GM18870 (cell line): ENCODE data around the gene EMP2.
"Not testable (repeated sequence)": the region's sequence is repeated elsewhere in the genome, so short reads cannot be mapped to it uniquely, and the experiment has no call there.

Source experiments
- ATAC-seq: cut with Tn5 transposase; IDR thresholded peaks from one replicate; pipeline ENCODE4 v1.9.1; 2021; ENCODE audit warnings: moderate library complexity; ENCODE audit not compliant: unreplicated experiment

The EMP2 gene

DNA sequence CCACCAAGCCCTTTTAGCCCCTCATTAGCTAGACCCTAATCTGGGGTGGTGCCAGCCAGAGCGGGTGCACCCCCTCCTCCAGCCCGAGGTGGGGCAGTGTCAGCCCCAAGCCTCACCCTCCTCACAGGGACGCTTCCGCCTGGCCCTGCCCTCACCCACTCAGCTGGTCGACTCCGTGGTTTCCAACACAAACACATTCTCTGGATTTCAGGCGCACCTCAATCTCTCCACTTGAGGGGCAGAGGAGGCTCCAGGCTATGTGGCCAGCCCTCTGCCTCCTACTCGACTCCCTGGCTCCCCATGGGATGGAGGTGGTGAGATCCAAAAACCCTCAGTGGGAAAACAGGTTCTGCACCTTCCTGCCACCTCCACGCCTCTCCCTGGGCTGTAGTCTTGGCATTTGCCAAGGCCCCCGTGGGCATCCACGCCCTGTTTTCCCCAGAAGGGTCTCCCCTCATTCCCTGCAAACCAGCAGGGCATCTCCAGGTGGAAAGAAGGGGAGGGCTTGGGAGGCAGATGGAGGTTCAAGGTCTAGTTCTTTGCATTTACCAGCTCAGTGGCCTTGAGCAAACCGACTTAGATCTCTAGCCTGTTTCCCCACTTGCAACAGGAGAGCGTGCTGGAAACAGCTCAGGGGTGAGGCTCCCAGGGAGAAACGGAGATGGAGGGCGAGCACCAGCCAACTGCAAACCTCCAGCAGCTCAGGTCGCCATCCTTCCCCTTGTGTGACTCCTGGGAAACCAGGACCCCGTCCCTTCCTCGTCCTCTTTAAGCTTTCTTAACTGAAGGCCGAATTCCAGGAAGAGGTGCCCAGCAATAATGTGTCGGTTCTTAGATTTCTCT is 1.7 kb downstream of the EMP2 start:
- no peak for ATAC-seq

DNA sequence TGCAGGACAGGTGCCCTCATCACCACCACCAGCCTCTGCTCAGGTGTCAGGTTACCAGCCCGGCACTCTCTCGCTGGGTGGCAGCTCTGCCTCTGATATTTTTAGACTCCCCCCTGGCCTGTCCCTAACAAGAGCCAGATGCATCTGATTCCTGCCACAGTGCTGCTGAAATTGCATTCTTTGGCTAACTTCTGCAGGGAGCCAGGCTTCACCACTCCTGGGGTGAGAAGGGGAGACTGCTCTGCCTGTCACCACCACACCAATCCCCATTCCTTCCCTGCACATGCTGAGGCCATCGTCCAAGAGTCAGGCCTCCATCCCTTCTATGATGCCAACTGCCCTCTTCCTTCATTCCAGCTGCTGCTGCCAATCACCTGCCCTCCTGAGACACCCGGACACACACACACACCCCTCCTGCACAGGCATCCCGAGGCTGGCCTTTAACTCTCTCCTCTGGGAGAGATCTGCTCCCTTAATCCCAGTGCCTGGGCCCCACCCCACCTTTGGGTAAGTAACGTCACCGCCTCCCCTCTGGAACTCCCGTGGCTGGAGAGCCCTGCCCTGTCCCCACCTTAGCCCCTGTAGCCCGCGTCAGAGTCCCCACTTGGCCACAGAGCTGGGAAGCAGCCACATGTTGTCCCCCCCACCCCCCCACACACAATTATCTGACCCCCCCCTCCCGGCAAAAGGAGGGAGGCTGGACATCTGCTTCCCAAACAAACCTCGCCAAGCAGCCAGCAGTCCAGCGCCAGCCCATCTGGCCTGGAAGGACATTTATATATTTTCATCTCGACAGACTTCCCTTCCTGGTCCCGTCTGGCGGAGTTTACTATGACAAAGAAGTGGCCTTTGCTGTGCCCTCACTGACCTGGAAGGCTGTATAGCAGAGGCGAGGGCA is 2.8 kb downstream of the EMP2 start:
- ATAC-seq, result no peak

DNA sequence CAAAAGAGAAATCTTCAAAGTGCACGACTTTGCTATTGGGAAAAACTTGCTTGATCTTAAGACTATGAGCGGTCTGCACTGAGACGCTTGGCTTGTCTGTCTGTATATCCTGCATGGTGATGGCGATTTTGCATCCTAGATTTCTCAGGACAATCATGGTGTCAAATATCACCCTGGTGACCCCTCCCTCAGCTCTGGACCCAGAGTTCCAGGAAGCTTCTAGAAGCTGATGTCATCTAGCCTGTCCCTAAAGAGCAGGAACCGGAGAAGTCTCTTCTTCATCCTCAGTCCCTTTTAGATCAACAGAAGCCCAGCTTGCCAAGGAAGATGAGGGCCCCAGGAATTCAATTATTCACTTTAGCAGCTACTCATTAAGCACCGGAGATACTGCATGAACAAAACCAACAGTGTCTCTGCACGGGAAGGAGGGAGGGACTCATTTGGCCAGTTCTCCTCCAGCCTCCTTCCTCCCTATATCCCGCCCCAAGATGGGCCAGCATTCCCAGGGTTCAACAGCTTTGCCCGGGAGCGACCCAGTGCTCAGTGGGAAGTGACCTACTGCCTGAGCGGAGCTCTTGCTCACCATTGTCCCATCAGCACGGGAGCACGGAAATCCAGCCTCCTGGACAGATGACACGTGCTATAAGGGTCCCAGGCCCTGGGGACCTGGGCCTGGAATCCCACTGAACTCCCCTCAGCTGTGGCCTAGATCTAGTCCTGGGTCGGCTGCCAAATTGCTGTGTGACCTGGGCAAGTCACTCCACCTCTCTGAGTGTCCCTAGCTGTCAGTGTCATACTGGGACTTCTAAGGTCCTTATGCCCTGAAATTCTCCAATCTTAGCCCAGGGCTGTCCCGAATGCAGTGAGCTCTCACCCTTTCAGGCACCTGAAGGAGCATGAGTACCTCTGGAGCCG is 3.8 kb downstream of the EMP2 start:
- no peak for ATAC-seq

DNA sequence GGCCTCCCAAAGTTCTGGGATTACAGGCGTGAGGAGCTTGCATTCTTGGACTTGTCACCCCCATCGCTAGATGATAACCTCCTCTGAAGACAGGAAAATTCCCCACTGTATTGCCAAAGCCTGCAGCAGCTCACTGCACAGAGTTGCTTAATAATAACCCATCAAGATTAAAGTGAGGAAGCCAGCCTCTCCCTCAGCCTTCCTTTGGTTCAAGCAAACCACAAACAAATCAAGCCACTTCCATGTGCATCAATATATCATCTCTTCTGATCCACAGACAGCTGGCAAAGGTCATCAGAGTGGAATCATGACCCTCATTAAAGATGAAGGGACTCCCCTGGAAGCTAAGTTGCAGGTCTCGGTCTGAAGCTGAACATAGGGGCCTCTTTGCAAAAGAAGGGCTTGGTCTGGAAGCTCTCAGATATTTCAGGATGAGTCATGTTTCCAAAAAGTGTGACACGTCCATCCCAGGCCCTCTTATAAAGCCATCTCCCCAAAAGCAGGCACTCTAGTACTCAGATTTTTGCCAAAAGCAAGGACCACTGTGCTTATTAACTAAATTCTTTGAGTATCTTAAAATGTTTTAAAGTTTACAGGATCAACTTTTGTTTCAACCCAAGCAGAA is 4.8 kb downstream of the EMP2 start:
- no peak for ATAC-seq

DNA sequence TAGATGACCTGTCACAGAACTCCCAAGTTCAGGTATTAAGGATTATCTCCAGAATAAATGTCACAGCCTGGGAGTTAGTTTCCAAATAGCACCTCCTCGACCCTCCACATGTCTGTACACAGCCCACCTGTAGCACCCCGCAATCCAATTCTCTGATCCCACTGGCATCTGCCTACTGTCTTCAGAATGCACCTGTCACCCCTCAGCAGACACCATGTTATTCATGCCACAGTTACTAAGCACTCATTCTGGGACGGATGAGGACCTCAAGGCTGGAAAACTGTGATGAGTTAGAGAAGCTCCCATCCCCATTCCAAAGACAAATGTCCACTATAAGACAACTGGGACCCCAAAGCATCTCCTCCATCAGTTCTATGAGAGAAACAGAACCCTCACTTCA is 7.8 kb downstream of the EMP2 start:
- no peak for ATAC-seq

DNA sequence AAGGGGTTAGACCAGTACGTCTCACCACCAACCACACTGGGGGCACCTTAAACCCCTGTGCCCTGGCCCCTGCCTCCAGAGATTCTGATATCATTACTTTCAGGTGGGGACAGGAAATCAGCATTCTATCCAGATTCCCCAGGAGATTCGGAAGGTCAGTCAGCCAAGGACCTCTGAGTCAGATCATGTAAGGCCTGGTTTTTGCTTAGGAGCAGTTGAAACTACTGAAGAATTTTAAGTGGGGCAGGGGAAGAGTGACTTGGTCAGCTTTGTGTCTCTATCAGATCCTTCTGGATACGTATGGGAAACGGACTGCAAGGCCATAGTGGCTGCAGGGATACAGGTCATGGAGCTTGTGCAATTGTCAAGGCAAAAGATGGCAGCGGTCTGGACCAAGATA is 9.0 kb downstream of the EMP2 start:
- no peak for ATAC-seq

DNA sequence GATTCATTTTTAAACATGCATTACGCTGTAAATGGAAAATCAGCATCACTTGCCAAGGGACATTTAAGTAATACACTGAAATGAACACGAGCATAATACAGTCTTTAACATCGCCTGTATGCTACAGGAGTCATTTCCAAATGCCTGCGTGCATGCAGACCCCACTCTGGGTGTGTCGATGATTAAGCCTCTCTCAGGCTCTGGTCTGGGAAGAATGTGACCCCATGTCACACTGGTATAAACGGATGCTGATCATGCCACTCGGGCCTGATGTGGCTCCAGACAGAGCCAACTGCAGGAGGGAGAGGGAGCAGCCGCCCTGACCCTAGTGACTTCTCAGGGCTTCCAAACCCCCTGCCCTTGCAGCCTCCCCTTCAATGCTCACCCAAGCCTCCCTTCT is 10.8 kb downstream of the EMP2 start:
- ATAC-seq, result no peak

DNA sequence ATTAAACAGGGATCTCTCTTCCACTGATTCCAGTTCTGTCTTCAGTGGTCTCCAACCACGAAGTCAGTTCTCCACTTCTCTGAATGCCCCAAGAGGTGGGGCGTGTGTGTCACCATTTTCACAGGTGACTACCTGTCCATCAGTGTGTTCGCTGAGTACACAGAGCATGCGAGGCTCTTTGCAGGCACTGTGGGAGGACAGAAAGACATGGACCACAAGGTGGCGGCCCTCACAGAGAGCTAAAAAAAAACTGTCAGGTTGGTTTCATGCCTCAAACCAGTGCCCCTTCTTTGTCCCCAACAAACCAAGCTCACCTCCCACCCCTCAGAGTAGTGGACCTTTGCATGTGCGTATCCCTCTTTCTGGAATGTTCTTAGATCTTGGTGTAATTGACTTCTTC is 13.8 kb downstream of the EMP2 start:
- no peak for ATAC-seq

DNA sequence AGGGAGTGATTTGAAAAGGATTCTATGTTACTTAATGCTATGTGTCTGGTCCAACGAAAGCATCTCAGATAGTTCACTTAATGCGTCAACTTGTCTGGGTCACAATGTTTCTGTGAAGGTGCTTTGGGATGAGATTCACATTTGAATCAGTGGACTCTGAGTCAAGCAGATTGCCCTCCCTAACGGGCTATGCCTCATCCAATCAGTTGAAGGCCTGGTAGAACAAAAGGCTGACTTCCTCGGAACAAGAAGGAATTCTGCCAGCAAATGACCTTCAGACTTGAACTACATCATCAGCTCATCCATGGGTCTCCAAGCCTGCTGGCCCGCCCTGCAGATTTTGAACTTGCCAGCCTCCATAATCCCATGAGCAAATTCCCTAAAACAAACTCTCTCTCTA is 15.2 kb downstream of the EMP2 start:
- ATAC-seq, result no peak

DNA sequence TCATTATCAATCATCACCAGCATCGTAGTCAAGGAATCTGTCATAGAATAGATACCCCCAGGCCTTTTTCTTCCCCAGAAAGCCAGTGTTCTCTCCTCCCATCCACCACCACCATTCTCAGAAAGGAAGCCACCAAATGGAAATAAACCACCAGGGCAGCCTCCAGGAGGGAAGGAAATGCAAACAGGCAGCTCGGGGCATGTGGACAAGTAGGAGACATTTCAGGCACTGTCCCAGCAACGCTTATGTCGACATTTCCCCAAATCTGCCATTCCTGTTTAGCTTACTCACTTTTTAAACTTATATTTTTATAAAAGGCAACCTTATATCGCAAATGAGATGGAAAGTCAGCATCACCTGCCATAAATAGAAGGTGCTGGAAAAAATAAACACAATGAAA is 15.8 kb downstream of the EMP2 start:
- no peak for ATAC-seq

DNA sequence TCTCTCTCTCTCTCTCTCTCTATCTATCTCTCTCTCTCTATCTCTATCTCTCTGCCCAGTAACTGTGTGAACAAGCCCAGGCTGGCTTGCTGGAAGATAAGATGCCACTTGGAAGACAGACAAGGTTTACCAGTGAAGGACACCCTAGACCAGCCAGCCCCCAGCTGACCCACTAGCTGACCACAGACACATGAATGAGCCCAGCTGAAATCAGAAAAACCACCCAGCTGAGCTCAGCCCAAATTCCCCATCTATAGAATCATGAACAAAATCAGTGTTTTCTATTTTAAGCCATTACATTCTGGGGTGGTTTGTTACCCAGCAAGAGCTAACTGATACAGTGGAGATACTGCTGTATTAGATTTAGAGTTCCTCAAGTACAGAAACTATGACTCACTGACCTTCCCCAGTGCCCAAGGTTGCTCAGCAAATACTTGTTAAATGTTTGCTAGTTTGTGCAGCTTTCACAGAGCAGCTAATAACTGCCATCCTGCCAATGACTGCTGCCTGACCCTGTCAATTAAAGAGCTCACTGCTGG is 18.0 kb downstream of the EMP2 start:
- no peak for ATAC-seq

DNA sequence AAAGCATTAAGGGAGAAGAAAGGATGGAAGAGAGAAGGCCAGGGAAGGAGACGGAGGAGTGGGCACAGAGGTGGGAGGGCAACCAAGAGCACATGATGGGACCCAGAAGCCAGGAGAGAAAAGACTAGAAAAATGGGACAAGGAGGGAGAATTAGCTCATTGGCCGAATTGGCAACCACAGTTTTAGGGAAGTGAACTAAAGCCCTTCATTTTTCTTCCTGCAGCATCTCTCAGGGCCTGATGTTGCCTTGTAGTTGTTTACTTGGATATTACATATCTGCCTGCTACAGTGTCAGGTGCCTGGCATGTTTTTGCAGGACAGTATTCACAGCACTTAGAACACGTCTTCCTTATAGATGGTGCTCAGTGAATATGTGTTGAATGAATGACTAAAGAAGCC is 19.0 kb downstream of the EMP2 start:
- ATAC-seq, result no peak

DNA sequence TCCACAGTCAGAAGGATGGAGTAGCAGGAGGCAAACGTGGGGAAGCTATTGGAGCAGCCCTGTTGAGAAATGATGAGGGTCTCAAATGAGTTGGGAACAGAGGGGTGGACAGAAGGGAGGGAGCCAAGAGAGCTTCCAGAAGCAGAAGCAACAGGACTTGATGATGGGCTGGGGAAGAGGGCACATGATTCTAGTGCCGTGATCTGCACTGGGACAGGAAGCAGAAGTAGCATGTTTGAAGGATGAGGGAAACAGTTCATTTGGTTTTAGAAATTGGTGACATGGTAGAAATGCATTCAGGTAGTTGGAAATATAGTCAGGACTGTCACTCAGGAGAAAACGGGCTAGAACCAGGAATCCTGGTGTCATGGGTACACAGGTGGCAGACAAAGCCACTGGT is 19.4 kb downstream of the EMP2 start:
- ATAC-seq, result no peak

DNA sequence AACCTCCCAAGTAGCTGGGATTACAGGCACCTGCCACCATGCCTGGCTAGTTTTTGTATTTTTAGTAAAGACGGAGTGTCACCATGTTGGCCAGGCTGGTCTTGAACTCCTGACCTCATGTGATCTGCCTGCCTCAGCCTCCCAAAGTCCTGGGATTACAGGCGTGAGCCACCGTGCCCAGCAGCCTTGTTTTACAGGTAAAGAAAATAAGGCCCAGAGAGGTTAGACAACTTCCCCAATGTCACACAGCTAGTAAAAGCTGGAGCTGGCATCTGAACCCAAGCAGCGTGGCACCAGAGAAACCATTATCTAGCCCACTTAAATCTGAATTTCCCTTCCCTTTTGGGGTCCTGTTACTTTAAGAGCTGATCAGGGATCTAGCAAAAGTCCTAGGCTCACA is 20.6 kb downstream of the EMP2 start:
- not testable (repeated sequence) for ATAC-seq

DNA sequence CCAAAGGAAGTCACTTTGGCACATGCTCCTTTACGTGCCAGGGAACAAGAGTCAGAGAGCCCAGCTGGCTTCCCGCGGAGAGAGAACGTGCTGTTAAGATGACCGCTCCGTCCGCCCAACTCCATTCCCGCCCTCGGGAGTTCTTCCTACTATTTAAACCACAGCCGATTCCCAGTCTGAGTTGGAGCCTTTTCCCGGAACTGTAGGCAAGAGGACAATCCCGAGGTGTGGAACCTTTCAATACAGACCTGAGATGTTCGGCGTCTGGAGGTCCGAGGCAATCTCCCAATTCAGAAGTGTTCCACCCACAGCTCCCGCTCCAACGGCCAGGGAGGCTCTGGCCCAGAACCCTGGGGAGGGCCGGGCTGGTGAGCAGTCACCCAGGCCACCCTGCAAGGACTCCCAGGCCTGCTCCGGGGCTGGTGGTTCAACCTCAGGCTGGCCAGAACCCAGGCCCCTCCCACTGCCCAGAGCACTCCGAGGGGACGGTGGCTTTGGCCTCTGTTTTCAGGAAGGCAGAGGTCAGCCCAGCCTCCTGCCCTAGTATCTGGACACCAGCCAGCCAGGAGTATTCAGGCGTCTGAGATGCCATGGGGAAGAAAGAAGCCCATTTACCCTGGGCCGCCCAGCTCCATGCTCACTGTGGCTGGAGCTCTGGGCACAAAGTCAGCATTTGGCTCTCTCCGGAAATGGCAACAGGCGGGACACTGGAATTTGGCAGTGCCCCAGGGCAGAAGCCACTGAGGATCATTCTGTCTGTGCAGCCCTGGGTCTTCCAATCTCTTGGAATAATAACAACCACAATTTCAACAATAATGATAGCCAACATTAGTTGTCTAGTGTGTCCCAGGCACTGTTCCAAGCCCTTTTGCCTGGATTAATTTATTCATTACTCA is 21.4 kb downstream of the EMP2 start:
- no peak for ATAC-seq

DNA sequence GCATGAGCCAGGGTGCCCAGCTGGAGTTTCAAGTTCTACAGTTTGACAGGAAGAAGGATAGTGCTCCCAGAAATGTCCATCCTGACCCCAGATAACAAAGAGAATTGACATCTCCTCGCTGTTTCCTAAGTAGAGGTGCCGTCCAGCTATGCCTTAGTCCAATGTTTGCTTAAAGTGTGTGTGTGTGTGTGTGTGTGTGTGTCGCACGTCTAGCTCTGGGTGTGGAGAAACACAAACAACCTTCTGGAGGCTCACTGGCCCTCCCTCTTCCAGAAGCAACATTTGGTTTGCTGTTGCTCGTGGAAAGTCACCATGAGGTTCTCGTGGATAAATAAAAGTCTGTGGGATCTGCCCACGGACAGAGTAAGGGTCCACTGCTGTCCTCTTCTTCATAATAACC is 22.1 kb downstream of the EMP2 start:
- no peak for ATAC-seq

DNA sequence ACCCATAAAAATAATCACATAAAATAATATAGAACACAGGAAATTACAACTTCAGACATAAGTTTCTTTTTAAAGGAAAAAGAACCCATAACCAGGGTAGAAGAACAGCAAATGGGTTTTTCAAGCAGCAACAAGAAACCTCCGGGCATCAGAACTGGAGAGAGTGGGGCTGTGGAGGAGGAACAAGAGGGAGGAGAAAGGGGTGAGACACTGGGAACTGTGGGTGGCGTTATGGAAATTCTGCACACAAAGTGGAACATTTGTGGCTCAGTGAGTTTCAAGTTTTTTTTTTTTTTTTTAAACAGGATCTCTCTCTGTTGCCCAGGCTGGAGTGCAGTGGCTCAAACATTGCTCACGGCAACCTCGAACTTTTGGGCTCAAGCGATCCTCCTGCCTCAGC is 22.6 kb downstream of the EMP2 start:
- ATAC-seq, result no peak

DNA sequence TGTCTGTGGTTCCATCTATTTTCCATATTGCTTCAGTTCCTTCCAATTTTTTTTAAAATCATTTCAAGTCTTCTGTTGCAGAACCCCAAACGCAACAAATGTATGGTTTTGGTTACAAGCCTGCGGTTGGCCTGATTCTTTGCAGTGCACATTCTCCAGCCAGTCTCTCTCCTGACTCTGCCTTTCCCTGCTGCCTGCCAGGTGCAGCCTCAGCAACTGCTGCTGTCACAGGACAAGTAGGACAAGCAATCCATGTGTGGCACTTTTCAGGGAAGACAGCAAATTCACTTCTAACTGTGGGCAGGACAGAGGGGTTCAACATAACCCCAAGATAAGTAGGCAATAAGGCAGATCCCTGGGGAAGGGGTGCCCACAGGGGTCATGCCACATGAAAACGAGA is 24.2 kb downstream of the EMP2 start:
- ATAC-seq, result no peak

DNA sequence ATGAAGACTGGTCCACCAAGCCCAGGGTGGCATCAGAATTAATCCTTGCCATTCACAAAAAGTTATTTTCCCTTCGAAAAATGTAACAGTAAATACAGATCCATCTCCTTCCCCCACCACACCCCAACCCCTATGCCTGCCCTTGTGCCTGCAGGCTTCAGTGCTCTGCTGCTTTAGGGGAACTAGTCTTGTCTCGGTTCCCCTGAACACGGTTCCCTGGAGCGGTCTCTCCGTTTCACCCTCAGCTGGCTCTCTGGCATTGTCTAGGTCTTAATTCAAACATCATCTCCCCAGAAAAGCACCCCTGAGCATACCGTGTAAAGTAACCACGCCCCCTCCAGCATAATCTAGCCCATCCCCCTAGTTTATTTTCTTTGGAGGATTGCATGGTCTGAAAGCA is 25.8 kb downstream of the EMP2 start:
- no peak for ATAC-seq
